ENCODE measurements around the gene RPL36. TPM values are rescaled to one million over a fixed set of nuclear protein-coding genes. Genes with fewer than 3 reads are reported as not detected.

RPL36 gene
- total and polyA plus RNA-seq, 9 of the 15 experiments (the other 6 are each of a cell fraction or from before 2014, with no cell fraction given) = 350 to 3,412 (median 1,507) TPM

DNA sequence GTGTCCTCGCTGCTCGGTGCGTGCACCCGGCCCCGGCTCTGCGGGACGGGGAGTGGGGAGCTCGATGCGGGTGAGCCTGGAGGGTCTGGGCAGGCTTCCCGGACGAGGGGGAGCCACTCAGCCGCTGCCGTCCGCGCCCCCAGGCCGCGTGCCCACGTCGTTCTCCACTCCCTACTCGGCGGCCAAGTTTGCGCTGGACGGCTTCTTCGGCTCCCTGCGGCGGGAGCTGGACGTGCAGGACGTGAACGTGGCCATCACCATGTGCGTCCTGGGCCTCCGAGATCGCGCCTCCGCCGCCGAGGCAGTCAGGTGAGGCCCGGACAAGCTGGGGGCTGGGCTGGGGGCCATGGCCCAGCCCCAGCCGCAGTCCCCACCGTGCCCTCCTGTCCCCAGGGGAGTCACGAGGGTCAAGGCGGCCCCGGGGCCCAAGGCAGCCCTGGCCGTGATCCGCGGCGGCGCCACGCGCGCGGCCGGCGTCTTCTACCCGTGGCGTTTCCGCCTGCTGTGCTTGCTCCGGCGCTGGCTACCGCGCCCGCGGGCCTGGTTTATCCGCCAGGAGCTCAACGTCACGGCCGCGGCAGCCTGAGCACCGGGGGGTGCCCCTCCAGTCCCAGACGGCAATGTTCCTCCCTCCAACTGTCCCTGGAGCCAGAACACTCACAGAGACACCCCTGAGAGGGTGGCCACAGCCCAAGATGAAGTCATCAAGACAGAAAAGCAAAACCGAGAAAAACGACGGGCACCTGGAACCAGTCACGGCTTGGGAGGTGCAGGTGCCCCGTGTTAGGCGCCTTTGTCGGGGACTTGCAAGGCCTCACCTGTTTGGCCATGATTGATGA lies 2.5 kb upstream of the RPL36 start (continued):
- TF ChIP-seq MYC (IDR thresholded peaks at IDR 0.05; ENCODE audit: low read depth, low read length) = no peak
- TF ChIP-seq MYC (CRISPR knock-in tag; IDR thresholded peaks at IDR 0.05; ENCODE audit: borderline replicate concordance, low read depth) = no peak
- TF ChIP-seq ZNF778 (CRISPR knock-in tag; IDR thresholded peaks at IDR 0.05) = no peak
- TF ChIP-seq, protein P1, sequence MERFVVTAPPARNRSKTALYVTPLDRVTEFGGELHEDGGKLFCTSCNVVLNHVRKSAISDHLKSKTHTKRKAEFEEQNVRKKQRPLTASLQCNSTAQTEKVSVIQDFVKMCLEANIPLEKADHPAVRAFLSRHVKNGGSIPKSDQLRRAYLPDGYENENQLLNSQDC (CRISPR knock-in tag; IDR thresholded peaks at IDR 0.05) = no peak
- TF ChIP-seq RBM22 (IDR thresholded peaks at IDR 0.05; ENCODE audit: low read depth, low read length, poor library complexity, severe bottlenecking) = no peak
- TF ChIP-seq ZNF282 (CRISPR knock-in tag; IDR thresholded peaks at IDR 0.05) = peak; percentile 63; the same call in 1 of the 2 replicates
- TF ChIP-seq, protein P2, sequence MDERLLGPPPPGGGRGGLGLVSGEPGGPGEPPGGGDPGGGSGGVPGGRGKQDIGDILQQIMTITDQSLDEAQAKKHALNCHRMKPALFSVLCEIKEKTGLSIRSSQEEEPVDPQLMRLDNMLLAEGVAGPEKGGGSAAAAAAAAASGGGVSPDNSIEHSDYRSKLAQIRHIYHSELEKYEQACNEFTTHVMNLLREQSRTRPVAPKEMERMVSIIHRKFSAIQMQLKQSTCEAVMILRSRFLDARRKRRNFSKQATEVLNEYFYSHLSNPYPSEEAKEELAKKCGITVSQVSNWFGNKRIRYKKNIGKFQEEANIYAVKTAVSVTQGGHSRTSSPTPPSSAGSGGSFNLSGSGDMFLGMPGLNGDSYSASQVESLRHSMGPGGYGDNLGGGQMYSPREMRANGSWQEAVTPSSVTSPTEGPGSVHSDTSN (CRISPR knock-in tag; IDR thresholded peaks at IDR 0.05; ENCODE audit: low read depth) = no peak; the same call in 1 of the 2 replicates
- TF ChIP-seq, protein P2 (tag; conservative IDR thresholded peaks at IDR 0.05; ENCODE audit: low read depth) = no peak
- TF ChIP-seq, protein P3, sequence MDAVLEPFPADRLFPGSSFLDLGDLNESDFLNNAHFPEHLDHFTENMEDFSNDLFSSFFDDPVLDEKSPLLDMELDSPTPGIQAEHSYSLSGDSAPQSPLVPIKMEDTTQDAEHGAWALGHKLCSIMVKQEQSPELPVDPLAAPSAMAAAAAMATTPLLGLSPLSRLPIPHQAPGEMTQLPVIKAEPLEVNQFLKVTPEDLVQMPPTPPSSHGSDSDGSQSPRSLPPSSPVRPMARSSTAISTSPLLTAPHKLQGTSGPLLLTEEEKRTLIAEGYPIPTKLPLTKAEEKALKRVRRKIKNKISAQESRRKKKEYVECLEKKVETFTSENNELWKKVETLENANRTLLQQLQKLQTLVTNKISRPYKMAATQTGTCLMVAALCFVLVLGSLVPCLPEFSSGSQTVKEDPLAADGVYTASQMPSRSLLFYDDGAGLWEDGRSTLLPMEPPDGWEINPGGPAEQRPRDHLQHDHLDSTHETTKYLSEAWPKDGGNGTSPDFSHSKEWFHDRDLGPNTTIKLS (IDR thresholded peaks at IDR 0.05; ENCODE audit: borderline replicate concordance, low read depth) = peak; percentile 32; the same call in 1 of the 2 replicates
- peak; percentile 94 for TF ChIP-seq RBM25 (IDR thresholded peaks at IDR 0.05; ENCODE audit: low read depth, low read length, severe bottlenecking)
- TF ChIP-seq ZNF23 (CRISPR knock-in tag; IDR thresholded peaks at IDR 0.05) = no peak
- peak; percentile 34; the same call in 1 of the 2 replicates for TF ChIP-seq HNRNPL (IDR thresholded peaks at IDR 0.05; ENCODE audit: low read depth, low read length)
- TF ChIP-seq, protein P4, sequence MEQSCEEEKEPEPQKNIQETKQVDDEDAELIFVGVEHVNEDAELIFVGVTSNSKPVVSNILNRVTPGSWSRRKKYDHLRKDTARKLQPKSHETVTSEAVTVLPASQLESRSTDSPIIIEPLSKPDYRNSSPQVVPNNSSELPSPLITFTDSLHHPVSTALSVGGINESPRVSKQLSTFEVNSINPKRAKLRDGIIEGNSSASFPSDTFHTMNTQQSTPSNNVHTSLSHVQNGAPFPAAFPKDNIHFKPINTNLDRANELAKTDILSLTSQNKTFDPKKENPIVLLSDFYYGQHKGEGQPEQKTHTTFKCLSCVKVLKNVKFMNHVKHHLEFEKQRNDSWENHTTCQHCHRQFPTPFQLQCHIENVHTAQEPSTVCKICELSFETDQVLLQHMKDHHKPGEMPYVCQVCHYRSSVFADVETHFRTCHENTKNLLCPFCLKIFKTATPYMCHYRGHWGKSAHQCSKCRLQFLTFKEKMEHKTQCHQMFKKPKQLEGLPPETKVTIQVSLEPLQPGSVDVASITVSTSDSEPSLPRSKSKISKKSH (CRISPR knock-in tag; IDR thresholded peaks at IDR 0.05) = no peak
- no peak for TF ChIP-seq POLR2H (tag; IDR thresholded peaks at IDR 0.05; ENCODE audit: low read depth)
- TF ChIP-seq SMAD1 (IDR thresholded peaks at IDR 0.05; ENCODE audit: low read depth, low read length, partially characterized antibody) = no peak
- TF ChIP-seq, protein P5, sequence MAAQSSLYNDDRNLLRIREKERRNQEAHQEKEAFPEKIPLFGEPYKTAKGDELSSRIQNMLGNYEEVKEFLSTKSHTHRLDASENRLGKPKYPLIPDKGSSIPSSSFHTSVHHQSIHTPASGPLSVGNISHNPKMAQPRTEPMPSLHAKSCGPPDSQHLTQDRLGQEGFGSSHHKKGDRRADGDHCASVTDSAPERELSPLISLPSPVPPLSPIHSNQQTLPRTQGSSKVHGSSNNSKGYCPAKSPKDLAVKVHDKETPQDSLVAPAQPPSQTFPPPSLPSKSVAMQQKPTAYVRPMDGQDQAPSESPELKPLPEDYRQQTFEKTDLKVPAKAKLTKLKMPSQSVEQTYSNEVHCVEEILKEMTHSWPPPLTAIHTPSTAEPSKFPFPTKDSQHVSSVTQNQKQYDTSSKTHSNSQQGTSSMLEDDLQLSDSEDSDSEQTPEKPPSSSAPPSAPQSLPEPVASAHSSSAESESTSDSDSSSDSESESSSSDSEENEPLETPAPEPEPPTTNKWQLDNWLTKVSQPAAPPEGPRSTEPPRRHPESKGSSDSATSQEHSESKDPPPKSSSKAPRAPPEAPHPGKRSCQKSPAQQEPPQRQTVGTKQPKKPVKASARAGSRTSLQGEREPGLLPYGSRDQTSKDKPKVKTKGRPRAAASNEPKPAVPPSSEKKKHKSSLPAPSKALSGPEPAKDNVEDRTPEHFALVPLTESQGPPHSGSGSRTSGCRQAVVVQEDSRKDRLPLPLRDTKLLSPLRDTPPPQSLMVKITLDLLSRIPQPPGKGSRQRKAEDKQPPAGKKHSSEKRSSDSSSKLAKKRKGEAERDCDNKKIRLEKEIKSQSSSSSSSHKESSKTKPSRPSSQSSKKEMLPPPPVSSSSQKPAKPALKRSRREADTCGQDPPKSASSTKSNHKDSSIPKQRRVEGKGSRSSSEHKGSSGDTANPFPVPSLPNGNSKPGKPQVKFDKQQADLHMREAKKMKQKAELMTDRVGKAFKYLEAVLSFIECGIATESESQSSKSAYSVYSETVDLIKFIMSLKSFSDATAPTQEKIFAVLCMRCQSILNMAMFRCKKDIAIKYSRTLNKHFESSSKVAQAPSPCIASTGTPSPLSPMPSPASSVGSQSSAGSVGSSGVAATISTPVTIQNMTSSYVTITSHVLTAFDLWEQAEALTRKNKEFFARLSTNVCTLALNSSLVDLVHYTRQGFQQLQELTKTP (IDR thresholded peaks at IDR 0.05; ENCODE audit: low read depth in 1 of 2, partially characterized antibody in 2 of 2) = no peak
- TF ChIP-seq NFIC (IDR thresholded peaks at IDR 0.05) = peak; percentile 64

Measured in K562 (cell line).